CD4-positive, alpha-beta T cell treated with Interleukin-15 for 1 hour (primary cell): ENCODE results near the gene DBR1.

Experiments used
- DNase-seq: peaks from one replicate; pipeline ENCODE4 v3.0.0-alpha.2; 2020

The DBR1 gene

GRCh38 chr3:138118612-138119422 is 55.9 kb downstream of the DBR1 start:
- no peak for DNase-seq

- DNase-seq: no peak
These were observed 59.4 kb downstream of the DBR1 start, which contains the start of gene DZIP1L for GRCh38 chr3:138114988-138115971. Gene DZIP1L, minus strand, starts transcription at chr3:138115608. Its CDS starts 11,637 bp downstream, at chr3:138103971.

GRCh38 chr3:138114431-138114918 is 60.2 kb downstream of the DBR1 start:
- DNase-seq: no peak

- DNase-seq: no peak
These were observed 61.4 kb downstream of the DBR1 start for GRCh38 chr3:138113326-138113725.

- DNase-seq: no peak
These were observed 62.4 kb downstream of the DBR1 start for GRCh38 chr3:138112362-138112761.
